NAMALWA (cell line): ENCODE results near the gene SLC49A3.

Experiments
- DNase-seq: peaks from one replicate; pipeline ENCODE4 v3.0.0-alpha.2; 2015; ENCODE audit warnings: low spot score

Gene SLC49A3

GRCh38 chr4:665751-666435 lies 23.1 kb downstream of the SLC49A3 start:
- DNase-seq: no peak

GRCh38 chr4:665381-665750 lies 23.6 kb downstream of the SLC49A3 start:
- DNase-seq: no peak

- no peak for DNase-seq
Observed at GRCh38 chr4:664713-665231, 24.2 kb downstream of the SLC49A3 start.

GRCh38 chr4:663438-664428 lies 25.2 kb downstream of the SLC49A3 start:
- DNase-seq: no peak

GRCh38 chr4:663046-663437 lies 25.9 kb downstream of the SLC49A3 start:
- DNase-seq: no peak

- DNase-seq: no peak
Observed at GRCh38 chr4:661881-662761, 26.8 kb downstream of the SLC49A3 start.

GRCh38 chr4:661231-661630 lies 27.7 kb downstream of the SLC49A3 start:
- no peak for DNase-seq

- no peak for DNase-seq
Observed at GRCh38 chr4:660401-660800, 28.6 kb downstream of the SLC49A3 start.

- no peak for DNase-seq
Observed at GRCh38 chr4:659851-660250, 29.1 kb downstream of the SLC49A3 start.

GRCh38 chr4:658681-659667 lies 30.0 kb downstream of the SLC49A3 start:
- DNase-seq: no peak

- no peak for DNase-seq
Observed at GRCh38 chr4:657834-658667, 30.9 kb downstream of the SLC49A3 start.

- DNase-seq: no peak
Observed at GRCh38 chr4:657338-657833, 31.6 kb downstream of the SLC49A3 start.

- no peak for DNase-seq
Observed at GRCh38 chr4:656436-657337, 32.3 kb downstream of the SLC49A3 start.

- no peak for DNase-seq
Observed at GRCh38 chr4:655464-656151, 33.3 kb downstream of the SLC49A3 start.

- no peak for DNase-seq
Observed at GRCh38 chr4:654871-655463, 34.0 kb downstream of the SLC49A3 start.

GRCh38 chr4:654503-654845 lies 34.5 kb downstream of the SLC49A3 start:
- no peak for DNase-seq

GRCh38 chr4:653831-654502 lies 35.0 kb downstream of the SLC49A3 start:
- DNase-seq: no peak
